A204.1 (cell line): ENCODE results near the gene GPC6.
"Not testable (repeated sequence)": the region's sequence is repeated elsewhere in the genome, so short reads cannot be mapped to it uniquely, and the experiment has no call there.

Source experiments
- FAIRE-seq: peaks from 2 replicates; lab custom pipeline; 2012; peaks lifted over from hg19 to GRCh38; lab: Jason Lieb, UNC

GPC6 gene

DNA sequence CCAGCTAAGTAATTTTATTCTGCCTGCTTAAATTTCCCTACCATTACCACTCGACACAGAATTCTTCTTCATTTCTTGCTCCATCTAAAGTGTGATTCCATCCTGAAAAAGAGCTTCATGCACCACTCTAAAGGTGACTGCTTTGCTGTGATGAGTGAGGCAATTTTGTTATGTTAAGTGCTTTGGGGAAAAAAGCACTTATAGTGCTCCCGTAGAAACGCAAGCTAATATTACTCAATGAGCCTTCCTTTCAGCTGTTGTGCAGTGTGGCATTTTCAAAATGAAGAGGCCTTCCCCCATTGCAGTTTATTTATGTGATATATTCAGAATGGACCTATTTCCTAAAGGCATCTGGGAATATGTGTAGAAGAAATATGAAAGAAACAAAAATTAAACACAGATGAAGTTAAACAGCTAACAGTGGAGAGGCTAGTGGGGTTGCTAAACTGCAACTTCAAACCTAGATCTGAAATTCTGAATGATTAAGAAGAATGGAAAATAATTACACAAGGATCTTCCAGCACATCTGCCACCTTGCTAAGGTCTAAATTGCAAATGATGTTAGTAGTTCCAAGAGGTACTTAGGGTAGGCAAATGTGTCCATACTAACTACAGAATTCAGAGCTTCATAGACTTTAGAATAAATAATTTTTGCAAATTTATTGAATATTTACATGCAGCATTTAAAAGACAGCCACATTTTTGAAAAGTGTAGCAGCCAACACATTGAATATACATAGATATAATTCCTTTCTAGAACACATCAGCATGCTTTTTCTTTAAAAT is 1041.2 kb downstream of the GPC6 start:
- FAIRE-seq: no peak

GRCh38 chr13:94268661-94269060 is 1042.1 kb downstream of the GPC6 start:
- no peak for FAIRE-seq

GRCh38 chr13:94269557-94269956 is 1043.0 kb downstream of the GPC6 start:
- no peak for FAIRE-seq

- no peak for FAIRE-seq
These were observed 1043.9 kb downstream of the GPC6 start for GRCh38 chr13:94270556-94270955.

DNA sequence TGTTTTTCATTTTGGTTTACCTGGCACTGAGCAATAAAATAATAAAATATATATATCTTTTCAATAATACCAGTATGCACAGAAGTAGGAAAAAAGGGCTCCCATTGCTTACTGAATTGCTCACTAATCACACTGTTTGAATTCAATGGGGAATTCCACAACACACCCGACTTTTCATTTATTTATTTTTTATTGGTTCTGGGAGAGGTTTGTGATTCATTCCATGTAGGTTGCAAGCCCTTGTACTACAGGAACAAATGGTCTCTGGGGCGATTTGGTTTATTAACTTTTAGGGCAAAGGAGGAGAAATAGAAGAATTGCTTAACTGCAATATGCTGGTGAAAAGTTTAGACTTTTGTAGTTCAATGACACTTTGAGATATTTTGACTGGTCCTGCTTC is 1045.4 kb downstream of the GPC6 start:
- FAIRE-seq: no peak

DNA sequence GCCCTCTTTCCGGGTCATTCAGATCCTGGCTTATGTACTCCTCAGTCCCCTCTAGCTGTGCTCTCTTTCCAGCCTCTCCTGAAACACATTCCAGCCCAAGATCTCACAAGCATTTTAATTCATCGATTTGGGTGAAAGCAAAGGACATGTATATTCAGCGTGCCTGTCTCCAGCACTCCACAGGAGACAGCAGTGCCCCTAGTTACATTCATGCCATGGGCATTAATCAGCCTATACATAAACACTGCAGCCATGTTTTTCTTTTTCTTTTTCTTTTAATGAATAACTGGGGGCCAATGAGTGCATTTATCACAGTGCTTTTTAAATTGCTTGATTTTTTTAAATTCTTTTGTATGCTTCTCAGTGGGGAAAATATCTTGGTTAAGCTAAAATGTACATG is 1053.7 kb downstream of the GPC6 start:
- FAIRE-seq: no peak

- no peak for FAIRE-seq
These were observed 1054.2 kb downstream of the GPC6 start for GRCh38 chr13:94280845-94281244.

DNA sequence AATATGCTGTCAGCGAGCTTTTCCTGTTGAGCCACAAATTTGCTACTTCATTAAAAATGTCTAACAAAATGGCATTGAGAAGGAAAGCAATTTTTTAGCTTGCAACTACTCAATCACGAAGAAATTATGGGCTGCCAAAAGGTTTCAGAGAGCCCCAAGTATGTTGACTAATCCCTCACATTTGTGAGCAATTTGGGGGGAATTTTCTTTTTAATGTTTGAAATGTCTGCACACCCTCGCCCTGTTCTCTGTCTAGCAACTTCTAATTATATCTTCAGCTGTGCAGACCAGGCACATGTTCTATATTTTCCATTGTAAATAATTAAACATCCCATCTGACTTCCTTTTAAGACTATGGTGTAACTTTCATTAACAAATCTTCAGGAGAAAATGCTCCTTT is 1060.0 kb downstream of the GPC6 start:
- no peak for FAIRE-seq

DNA sequence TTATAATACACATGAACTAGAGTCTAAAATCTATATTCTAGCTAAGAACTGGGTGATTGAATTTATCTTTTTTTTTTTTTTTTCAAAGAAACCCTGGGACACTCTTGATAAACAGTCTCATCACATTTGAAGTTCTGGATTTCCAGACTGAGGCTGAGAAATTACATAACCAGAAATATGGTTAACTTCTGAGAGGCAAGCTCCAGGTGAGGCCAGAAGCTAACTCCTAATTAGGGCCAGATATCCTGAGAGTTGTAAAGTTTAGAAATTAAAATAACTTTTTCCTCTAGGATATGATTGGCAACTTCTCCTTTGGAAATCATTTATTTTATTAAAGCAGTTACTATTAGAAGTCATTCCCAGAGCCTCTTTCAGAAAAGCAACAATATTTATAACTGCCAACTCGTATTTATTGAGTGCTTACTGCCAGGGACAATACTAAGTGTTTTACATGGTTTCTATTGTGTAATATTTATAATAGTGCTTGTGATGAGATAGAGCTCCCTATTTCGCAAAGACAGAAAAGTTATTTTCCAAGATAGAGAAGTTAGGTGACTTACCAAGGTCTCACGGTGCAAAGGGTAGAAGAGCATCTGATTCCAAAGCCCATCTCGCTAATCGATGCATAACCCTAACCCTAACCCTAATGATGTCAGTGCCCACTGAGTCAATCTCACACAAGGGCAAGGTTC is 1065.2 kb downstream of the GPC6 start:
- no peak for FAIRE-seq

DNA sequence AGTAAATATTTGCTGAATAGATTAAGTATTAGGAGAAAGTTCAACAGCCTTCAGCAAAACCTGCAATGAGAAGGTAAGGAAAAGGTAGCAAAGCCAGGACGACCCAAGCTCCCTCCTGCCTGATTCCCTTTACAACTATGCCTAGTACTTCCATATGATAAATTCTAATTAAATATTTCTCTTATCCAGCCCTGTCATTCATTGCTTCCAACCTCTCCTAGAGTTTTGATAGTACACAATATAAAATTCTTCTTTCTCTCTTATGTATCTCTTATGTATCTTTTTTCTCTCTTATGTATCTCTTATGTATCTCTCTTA is 1065.7 kb downstream of the GPC6 start:
- FAIRE-seq: no peak

- no peak for FAIRE-seq
These were observed 1069.9 kb downstream of the GPC6 start for GRCh38 chr13:94296471-94296870.

DNA sequence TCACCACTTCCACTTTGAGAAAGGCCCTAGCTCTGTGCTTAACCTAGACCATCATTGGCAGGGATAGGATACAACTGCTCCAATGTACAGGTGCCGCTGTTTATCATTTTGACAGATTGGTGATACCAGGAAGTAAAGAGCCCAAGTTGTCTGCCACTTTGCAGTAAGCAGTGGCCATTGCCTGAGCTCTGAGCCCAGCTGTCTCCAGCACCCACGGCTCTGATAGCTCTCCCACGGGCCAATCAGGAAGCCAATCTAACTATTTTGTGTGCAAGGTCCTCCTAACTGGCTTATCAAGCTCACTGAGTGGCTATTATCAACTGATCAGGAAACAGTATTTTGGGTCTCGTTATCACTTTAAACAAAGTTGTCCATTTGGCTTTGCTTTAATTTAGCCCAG is 1071.7 kb downstream of the GPC6 start:
- no peak for FAIRE-seq

DNA sequence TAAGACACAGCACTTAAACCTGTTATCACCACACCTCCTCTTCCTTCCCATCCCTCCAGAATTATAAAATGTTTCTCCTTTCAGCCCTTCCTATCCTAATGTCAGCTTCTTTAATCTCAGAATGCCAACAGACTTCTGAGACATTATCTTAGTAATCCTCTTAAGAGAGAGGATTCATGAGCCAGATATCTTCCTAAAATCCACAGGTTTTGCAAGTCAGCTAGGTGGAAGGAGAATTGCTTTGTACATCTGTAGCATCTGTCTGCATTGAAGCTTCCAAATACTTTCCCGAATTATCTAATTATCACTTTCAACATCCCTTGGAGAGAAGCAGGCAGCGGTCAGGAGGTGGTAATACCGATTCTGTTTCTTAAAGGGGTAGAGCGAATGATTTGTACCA is 1073.8 kb downstream of the GPC6 start:
- no peak for FAIRE-seq

- FAIRE-seq: no peak
These were observed 1074.9 kb downstream of the GPC6 start for GRCh38 chr13:94301487-94301886.

GRCh38 chr13:94302847-94303565 is 1076.4 kb downstream of the GPC6 start:
- FAIRE-seq: not testable (repeated sequence)

GRCh38 chr13:94303644-94304174 is 1077.1 kb downstream of the GPC6 start:
- no peak for FAIRE-seq

DNA sequence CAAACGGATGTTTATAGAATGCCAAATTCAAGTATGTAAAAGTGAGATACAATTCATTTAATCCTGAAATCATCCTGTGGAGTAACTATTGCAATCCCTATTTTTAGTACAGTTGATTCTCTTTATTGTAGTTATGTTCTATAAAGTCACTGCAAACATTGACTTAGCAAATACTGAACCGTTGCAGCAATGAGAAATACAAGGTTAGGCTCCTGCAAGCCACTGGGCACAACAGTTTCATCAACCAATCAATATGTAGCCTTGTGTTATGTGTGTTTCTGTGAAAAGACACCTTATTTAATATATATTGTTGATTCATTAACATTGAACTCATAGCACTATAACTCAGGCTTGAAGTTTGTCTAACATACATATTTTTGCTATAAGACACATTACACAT is 1078.4 kb downstream of the GPC6 start:
- no peak for FAIRE-seq

DNA sequence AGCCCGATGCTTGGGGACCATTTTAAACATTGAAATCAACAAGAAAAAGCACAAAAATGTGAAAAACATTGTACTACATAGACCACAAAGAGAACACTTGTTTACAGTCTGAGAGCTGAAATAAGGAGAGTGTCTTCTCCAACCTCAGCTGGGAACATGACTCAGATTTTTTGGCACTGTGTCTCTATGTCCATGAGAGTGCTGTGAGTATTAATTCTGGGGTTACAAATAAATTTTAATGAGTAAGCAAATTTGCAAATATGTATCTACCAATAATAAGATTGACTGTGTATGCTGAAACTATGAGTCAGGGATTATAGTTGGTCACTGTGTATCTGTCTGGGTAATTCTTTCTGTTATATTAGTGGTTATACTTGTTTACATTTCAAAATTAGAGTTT is 1078.9 kb downstream of the GPC6 start:
- no peak for FAIRE-seq

- FAIRE-seq: no peak
These were observed 1079.3 kb downstream of the GPC6 start for GRCh38 chr13:94305934-94306333.

GRCh38 chr13:94308832-94309231 is 1082.2 kb downstream of the GPC6 start:
- FAIRE-seq: no peak

- FAIRE-seq: no peak
These were observed 1083.0 kb downstream of the GPC6 start for GRCh38 chr13:94309576-94309975.

- no peak for FAIRE-seq
These were observed 1083.6 kb downstream of the GPC6 start for GRCh38 chr13:94309997-94310855.
